Fibroblast of skin of left quadriceps (primary cell): ENCODE results near the gene LZIC.

Source experiments
- DNase-seq, 2 experiments: peaks; one replicate each; pipeline ENCODE4 v3.0.0-alpha.2; 2013; ENCODE audit warnings: low read depth in 2 of 2

The LZIC gene

DNA sequence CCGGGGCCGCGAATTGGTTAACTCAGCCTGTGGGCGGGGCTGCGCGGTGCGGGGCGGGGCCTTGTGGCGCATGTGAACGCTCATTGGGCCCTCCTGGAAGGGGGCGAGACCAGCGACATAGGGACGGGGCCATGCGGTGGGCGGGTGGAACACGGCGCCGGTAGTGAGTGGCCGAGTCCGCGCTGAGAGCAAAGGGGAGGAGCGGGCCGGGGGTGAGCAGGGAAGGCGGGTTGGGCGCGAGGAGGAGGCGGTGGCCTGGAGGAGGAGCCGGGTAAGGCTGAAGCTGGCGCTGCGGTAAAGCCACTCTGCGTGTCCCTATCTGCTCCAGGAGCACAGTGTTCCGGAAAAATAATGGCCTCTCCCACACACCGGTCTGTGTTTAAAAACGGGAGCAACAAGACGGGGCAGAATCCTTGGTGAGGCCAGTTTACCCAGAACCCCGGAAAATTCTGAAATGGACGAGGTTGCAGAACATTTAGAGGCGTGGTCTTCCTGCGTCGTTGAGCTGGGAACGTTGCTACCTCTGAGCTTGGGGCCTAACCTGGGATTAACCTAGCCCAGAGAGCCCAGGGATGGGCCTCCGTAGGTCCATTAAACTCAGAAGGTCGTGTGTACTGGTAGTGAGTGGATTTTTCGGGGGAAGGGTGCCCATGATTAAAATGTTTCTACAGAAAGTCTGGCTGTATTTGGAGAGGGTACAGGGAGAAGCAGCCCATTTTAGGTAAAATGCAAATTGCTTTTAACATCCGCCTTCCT, 32.6 kb downstream of the LZIC start:
- DNase-seq: peak; percentile 98

DNA sequence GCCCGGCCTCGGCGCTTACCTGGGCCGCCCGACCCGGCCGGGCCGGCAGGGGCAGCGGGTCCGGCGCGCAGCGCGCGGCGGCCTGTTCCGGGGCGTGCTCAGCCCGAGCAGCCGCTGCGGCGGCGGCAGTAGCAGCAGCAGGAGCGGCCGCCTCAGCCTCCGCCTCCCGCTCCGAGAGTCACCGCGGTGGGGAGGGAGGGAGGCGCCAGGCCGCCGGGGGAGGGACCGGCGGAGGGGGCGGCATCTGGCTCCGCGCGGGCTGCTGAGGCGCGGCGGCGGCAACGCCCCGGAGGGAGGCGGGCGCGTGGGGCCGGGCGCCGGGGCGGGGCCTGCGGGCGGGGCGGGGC, 33.1 kb downstream of the LZIC start, which contains the start of gene CTNNBIP1:
Gene CTNNBIP1 (minus strand): TSS at position 194 of the 347 bp plus-strand sequence. CDS start 38,205 bp downstream, outside the sequence.
- DNase-seq: no peak

DNA sequence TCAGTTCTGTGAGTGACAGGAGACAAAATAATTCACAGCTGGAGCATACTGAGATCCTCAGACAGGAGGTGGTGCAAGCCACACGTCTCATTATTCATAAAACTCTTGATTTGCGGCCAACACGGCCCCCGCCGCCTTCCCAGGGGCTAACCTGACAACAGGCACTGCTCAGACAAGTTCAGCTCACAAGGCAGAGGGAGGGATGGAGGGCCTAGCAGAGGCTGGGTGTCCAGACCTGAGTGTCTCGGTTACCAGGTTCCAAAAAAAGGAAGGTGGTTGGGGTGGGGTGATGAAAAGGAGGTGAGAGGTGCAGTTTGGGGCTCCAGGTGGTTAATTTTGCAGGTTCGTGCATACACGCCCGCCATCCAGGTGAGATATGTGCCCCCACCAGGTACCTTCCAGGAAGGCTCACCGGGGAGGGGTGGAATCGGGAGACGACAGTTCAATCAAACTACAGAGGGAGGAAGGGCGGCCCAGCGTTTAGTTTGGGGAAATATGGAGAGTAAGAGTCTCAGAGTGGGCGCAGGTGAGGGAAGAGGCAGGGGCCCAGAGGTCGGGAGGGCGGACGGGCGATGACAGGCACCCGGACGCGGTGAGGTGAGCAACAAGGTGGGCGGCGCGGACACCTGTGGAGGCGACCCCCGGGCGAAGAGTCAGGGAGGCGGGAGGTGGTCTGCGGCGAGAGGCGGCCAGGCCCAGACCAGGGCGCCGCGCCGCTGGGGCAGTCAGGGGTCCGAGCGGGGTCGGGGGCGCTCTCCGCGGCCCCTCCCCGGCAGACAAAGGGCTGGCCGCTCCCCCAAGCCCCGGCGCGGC, 33.8 kb downstream of the LZIC start:
- no peak for DNase-seq

DNA sequence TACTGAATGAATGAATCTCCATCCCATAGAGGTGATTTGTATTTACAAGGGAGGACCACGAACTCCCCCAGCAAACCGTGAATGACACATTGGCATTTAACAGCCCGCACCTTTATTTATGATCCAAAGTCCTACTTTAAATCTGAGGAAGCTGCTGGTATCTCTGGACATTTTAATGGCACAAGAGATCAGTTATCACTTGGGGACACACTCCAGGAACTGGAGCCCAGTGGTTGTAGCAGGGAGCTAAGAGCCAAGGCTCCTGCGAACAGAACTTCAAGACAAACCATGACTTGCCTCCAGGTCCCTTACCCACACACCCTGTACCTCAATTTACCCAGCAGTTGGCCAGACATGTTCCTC, 34.3 kb downstream of the LZIC start:
- DNase-seq: no peak

DNA sequence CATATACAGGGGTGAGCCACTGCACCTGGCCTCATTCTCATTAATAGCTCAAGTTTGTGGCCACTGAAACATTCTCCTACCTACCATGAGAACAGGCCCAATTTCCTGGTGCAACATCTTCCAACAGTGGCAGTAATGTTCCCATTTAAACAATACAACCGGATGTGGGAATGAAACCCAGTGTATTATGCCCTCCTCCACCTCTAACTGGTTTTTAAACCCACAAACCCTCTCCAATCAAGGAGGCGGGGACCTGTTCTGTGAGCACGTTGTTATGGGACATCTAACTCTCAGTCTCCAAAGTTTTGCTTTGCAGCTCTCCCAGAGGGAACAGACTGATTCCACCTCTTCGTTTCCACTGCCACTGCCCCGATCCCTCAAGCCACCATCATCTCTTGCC, 35.8 kb downstream of the LZIC start:
- no peak for DNase-seq

DNA sequence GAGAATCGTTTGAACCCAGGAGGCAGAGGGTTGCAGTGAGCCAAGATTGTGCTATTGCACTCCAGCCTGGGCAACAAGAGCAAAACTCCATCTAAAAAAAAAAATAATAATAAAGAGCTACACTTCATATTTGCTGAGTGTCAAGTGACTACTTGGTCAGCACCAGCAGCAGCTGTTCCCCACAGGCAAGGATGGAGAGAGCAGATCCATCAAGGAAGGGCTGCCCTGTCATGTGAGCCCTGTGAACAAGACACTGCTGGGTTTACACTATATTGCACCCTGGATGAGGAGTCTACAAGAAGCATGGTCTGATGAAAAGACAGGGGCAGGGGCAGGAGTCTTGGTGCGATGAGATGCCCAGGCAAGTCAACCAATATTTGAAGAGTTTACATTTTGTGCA, 36.7 kb downstream of the LZIC start:
- DNase-seq: no peak

DNA sequence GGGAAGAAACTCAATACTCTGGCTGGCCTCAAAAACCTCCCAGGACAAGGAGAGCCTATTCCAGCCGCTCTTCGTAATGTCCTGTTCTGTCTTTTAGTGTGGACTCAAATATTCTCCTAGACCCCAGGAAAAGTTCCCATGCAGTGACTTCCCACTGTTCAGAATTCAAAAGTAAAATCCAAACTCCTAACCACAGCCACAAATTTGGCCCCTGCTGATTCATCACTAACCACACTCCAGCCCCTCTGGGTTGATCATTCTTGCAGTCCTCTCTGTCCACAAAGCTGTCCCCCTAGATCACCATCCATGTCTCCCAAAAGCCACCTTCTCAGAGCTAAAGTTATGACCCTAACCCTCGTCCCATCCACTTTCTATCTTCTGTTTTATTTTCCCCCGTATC, 38.2 kb downstream of the LZIC start:
- no peak for DNase-seq

DNA sequence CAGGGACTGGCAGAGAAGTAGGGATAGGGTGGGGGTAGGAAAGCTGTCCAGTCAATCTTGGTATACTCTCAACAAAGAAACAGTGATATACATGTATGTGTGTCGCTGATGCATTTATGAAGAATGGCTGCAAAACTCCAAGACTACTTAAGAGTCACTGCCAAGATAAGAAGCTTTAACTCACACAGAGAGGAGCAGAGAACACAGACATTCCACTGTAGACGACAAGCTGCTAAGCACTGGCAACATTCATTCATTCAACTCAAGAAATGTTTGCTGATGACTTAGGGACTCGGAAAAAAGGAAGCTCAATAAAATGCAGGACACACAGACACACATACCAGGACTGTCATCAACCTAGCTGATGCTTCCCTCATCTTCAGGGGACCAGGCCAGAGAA, 38.6 kb downstream of the LZIC start:
- no peak for DNase-seq

DNA sequence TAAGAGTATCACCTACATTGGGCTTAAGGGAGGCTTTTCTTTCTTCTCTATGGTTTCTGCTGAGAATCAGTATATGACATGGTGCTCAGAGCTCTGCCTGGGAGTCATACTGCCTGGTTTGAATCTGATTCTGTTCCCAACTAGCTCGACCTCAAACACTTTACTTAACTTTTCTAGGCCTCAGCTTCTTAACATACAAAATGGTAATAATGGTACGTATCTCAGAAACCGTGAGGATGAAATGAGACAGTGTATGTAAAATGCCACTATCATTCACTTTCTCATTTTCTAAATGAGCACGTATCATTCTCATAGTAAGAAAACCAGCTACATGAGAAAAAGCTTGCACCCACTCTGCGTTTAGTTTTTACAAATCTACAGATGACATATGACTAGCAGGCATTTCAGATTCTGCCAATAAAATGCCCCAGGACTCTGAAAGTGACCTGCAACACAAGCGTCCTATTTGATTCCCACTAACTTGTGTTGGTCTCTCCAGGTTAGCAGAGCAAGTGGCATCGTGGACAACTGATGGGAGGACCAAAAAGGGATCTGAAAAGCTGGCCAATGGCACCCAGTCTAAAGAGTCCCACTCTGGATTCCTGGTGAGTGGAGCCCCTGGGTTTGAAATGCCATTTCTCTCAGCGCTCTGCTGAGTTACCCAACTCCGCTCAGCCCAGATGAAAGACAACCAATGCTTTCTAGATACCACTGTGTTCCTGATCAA, 39.2 kb downstream of the LZIC start:
- no peak for DNase-seq

DNA sequence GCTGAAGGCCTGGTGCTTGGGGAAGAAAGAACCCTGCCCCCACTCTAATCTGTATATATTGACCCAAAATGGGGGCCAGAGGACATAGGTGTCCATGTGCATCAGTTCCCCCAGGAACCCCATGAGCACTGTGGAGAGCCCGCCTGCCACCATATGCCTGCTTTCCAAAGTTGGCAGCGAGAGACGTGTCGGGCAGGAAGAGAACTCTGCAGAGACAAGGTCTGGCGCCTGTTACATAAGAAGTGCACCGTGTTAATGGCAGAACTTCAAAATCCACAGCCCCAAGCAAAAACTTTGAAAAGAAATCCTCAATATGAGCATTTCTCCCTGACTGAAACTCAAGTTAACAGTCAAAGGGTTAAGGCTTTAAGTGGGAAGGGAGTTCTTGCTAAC, 41.1 kb downstream of the LZIC start:
- DNase-seq: no peak

DNA sequence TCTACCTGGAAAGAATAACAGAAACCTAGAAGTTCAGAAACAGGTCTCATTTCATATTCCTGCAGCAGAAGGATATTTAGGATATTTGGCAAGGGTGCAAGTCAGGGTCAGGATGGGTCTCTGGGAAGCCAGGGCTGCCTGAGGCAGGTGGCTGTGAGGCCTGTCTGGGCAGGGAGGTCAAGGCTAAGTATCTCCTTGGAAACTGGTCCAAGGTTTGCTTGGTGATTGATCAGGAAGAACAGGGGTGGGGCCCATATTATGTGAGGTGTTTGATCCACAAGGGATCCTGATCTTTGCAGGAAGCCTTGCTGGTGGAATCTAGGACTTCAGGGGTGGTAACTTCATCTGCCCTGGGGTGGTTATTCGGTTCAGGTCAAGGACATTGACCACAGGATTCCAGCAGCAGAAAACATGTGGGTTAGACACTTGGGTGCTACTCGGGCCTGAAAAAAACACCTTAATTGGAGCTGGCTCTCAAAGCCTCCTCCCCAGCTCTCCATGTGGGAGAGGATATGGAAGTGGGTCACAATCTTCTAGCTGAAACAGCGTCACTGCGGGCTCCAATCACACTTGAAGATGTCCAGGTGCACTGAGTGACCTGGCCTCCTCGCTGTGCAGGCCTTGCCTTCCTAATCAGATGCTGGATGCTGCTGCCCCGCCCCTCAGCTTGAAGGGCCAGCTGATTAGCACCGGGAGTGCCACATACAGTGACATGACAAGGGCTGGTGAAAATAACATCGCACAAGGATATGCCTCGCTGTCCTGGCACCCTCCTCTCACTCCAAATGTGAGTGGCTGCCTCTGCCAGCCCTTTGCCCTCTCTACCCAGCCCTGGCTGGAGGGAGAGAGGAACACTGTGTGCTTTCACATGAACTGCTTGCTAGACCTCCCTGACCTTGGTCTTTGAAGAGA, 41.8 kb downstream of the LZIC start:
- DNase-seq: no peak

DNA sequence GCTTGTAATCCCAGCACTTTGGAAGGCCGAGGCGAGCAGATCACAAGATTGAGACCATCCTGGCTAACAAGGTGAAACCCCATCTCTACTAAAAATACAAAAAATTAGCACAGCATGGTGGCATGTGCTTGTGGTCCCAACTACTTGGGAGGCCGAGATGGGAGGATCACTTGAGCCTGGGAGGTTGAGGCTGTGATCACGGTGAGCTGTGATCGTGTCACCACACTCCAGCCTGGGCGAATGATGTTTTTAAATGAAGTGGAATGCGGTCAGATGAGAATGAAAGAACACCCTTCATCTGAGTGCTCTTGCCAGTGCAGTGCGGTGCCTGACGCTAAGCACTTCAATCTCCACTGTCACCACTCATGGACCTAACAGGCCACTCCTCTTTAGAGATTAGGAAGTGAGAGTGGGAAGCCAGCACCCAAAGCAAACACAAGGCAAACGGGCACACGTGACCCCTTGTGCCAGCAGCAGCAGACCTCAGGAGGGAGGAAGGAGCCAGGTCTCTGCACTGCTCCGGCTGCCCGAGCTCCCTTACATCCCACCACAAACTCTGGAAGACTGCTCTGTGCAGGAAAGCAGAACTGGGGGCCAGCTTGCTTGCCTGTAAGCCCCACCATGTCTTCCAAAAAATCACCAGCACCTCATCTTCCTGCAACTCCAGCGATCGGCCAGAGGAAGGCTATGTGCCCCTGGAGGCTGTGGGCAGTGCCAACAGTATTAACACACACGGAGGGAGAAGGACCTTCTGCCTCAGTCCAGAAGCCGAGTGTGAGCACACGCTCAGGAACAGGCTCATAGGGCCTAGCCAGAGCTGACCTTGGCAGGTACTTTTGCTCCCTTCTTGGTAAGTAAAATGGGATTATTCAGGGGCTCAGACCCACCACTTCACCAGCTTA, 42.8 kb downstream of the LZIC start:
- DNase-seq: no peak

DNA sequence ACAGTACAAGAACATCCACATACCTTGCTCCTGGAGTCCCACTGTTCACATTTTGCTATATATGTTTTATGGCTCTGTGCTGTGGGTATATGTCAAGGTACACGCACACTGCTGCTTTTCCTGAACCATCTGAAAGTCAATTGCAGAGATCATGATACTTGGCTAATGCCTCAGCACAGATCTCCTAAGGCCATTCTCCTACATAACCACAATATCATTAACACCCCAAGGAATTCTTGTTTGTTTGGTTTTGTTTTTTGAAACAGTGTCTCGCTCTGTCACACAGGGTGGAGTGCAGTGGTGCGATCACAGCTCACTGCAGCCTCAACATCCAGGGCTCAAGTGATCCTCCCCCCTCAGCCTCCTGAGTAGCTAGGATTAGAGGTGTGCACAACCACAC, 49.1 kb downstream of the LZIC start:
- no peak for DNase-seq

DNA sequence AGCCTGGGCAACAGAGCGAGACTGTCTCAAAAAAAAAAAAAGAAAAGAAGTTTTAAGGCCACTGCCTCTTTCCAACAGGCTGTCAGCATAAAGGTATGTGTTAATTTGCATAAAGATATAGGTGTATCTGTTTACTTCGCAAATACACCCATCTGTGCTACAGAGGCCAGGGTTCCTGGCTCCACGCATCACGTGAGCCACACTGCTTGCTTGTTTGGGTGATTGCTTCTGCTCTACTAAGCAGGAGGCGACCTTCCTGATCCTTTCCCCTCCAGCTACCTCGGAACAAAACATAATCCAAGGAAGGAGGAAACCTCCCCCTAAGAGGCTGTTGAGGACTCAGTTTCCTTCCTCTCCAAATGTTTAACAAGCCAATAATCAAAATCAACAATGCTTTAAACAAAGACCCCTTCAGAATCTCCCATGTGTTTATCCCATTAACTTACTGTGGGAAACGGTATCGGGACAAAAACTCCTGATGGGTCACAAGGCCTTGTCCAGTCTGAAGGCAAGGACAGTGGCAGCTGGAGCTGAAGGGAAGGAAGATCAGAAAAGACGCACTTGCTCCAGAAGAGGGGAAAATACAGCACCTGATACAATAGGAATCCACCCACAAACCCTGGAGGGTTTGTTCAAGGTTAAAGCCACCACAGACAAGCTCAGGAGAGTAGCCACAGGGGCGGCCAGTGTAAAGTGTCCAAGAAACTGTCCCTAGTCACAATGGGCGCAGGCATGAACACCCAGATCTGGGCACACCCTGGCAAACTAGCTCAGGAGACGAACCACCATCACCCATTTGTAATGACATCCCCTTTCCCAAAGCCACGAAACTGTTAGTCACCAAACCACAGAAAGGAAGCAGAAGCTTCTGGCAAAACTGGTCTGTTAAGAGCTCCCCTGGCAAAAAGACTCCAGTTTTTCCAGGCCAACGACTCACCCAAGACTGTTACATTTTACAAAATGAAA, 50.3 kb downstream of the LZIC start:
- DNase-seq: peak in 1 of 2 experiments; percentile 50

DNA sequence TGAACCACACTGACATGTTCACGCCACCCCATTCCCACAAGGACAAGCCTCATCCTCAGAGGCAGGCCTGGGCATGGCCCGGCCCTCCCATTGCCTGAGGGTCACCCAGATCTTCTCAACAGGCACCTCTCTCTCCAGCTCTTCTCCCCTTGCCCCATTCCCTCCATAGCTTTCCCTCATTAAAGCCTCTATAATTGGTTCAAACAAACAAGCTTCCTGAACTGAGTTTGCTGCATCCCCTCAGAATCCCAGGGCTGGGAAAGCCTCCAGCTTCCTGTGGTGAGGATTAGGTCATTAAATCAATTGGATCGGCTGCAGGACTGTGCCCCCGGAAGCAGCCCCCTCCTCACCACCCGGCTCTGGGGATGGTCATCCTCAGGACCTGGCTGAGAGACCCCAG, 52.0 kb downstream of the LZIC start:
- no peak for DNase-seq

DNA sequence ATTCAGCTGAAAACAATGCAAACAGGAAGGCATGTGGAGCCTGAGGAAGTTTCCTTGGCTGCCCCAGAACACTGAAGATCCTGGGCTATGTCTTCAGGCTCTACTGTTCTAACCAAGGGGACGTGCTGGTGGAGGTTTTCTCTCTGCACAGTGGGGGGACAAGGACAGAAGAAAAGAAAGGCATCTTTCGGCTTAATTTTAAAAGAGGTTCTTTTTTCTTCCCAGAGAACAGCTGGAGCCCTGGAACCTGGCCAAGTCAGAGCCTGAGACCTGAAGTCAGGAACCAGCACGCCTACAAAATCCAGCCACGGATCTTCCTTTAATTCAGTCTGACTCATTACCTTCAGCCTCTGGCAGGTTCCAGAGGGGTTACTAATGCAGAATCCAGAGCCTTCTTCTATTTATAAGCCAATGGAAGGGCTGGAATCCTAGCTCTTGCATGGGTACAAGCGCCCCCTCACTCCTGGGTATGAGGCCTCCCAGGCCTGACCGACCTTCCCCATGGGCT, 52.9 kb downstream of the LZIC start:
- peak; percentile 84 to 85 for DNase-seq

DNA sequence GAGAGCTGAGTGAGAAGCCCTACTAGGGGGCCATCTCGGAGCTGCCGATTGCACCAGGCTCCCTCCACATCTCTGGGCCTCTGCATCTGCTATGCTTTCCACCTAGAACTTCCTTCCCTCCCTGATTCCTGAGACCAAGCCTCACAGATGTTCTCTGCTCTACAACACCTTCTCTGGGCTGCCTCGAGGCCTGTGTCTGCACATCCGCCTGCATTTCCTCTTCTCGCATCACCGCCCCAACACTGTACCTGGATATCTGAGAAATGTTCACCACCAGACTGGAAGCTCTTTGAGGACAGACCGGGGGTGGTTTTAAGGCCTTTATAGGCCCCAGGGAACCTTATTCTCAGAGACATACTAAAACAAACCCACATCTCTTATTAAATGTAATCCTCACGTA, 53.8 kb downstream of the LZIC start:
- DNase-seq: no peak

DNA sequence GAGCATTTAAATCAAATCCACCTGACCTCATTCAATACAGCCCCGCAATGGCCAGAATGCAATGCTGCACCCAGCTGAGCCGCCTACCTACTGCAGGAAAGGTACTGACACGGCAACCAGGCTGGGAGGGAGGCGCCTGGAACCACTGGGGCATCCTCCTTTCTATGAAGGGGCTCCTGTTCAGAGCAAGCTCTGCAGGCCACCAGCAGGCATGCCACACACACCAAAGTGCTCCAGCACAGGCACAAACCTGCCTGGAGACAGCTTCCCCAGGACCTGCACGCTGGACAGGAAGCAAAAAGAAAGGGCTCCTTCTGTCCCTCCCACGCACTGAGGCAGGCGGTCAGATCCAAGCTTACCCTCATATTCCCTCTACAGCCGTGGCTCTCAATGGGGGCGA, 54.3 kb downstream of the LZIC start:
- no peak for DNase-seq

DNA sequence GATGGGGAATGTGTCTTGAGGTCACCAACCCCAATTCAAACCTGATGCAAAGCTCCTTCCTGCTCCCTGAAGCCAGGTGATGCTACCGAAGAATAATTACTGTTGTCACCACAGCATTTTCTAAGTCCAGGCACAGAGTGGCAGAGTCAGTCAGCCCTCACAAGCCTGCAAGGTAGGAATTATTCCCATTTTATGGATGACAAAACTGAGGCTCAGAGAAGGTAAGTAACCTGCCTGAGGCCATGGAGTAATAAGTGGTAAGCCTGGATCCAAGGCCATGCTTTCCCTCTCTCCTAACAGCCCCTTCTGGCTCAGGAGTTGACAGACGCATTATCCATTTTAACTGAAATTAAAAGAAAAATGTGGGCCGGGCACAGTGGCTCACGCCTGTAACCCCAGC, 56.1 kb downstream of the LZIC start:
- no peak for DNase-seq
